DOHH2 (cell line): Measurements from ENCODE around the gene HJV.

Experiments
- H3F3A ChIP-seq: fragments of 200-600 bp; sonication (generic), shearing (Covaris generic); 2 replicates; pipeline ENCODE4 v1.6.0; 2016; ENCODE audit warnings: antibody characterized with exemption, mild to moderate bottlenecking; ENCODE audit not compliant: control insufficient read depth, insufficient read depth
- H3K27ac ChIP-seq: fragments of 200-600 bp; sonication (generic); 2 replicates; pipeline ENCODE4 v1.5.1; 2014; ENCODE audit warnings: low read depth, mild to moderate bottlenecking, low read length, moderate library complexity
- H3K27me3 ChIP-seq: fragments of 200-600 bp; sonication (generic); 2 replicates; pipeline ENCODE4 v1.6.1; 2014; ENCODE audit warnings: mild to moderate bottlenecking, low read length, mixed read lengths; ENCODE audit not compliant: control insufficient read depth
- H3K36me3 ChIP-seq: fragments of 200-600 bp; sonication (generic); 2 replicates; pipeline ENCODE4 v1.6.1; 2014; ENCODE audit warnings: mild to moderate bottlenecking, low read length, moderate library complexity, mixed read lengths; ENCODE audit not compliant: control insufficient read depth
- H3K4me1 ChIP-seq: fragments of 200-600 bp; sonication (generic); 2 replicates; pipeline ENCODE4 v1.6.1; 2014; ENCODE audit warnings: mild to moderate bottlenecking, low read length, mixed read lengths; ENCODE audit not compliant: control insufficient read depth
- H3K4me2 ChIP-seq: fragments of 200-600 bp; sonication (generic); 2 replicates; pipeline ENCODE4 v1.6.0; 2014; ENCODE audit warnings: mild to moderate bottlenecking, low read length, moderate library complexity
- H3K4me3 ChIP-seq: fragments of 200-600 bp; sonication (generic); 2 replicates; pipeline ENCODE4 v1.5.1; 2014; ENCODE audit warnings: mild to moderate bottlenecking, low read length, mixed read lengths
- H3K79me2 ChIP-seq: fragments of 200-600 bp; sonication (generic); 2 replicates; pipeline ENCODE4 v1.6.1; 2014; ENCODE audit warnings: mild to moderate bottlenecking, low read length, mixed read lengths; ENCODE audit not compliant: control insufficient read depth
- H3K9me2 ChIP-seq: fragments of 200-600 bp; sonication (generic); replicated peaks from 2 replicates; pipeline ENCODE4 v1.6.1; 2014; ENCODE audit warnings: mild to moderate bottlenecking, low read length, mixed read lengths; ENCODE audit not compliant: control insufficient read depth
- H3K9me3 ChIP-seq: fragments of 200-600 bp; sonication (generic); 2 replicates; pipeline ENCODE4 v1.6.1; 2014; ENCODE audit warnings: antibody characterized with exemption, low read length, mixed read lengths; ENCODE audit not compliant: control insufficient read depth, insufficient read depth
- H4K20me1 ChIP-seq: fragments of 200-600 bp; sonication (generic); 2 replicates; pipeline ENCODE4 v1.6.0; 2014; ENCODE audit warnings: low read depth, mild to moderate bottlenecking, antibody characterized with exemption, low read length, moderate library complexity; ENCODE audit not compliant: control insufficient read depth, insufficient read depth
- CTCF ChIP-seq: fragments of 200-600 bp; sonication (generic); IDR thresholded peaks from one replicate; pipeline ENCODE4 v1.5.1; 2014; ENCODE audit warnings: antibody characterized with exemption, mild to moderate bottlenecking, low read depth, low read length; ENCODE audit not compliant: poor library complexity, severe bottlenecking
- EZH2phosphoT487 ChIP-seq: fragments of 200-600 bp; sonication (generic); IDR thresholded peaks from 2 replicates; pipeline ENCODE4 v1.6.1; 2017; ENCODE audit warnings: borderline replicate concordance, mild to moderate bottlenecking, antibody characterized with exemption, low read length, moderate library complexity, mixed read lengths

HJV gene

GRCh38 chr1:146012703-146013558 is 8.6 kb downstream of the HJV start:
- Histone ChIP-seq H3K36me3 (no peaks in the 10 kb centered on the region), H3K79me2 (no peaks in the 10 kb centered on the region), H4K20me1 (no peaks in the 10 kb centered on the region), H3K27me3 (peaks cover 32% of the 10 kb centered on the region), H3F3A (no peaks in the 10 kb centered on the region; the same call in 1 of the 2 replicates), H3K4me2 (no peak overlapping the region), H3K27ac (no peak overlapping the region), H3K9me3 (no peaks in the 10 kb centered on the region), H3K4me3 (no peak overlapping the region), H3K4me1 (peaks cover 3% of the 10 kb centered on the region; the same call in 1 of the 2 replicates), H3K9me2 (no peaks in the 10 kb centered on the region)
- no peak for TF ChIP-seq EZH2phosphoT487
- peak; percentile 75 for TF ChIP-seq CTCF

GRCh38 chr1:146010126-146010738 is 11.3 kb downstream of the HJV start:
- Histone ChIP-seq H3K4me3 (no peak overlapping the region), H3K4me1 (peaks cover 12% of the 10 kb centered on the region), H3K27ac (no peak overlapping the region), H4K20me1 (no peaks in the 10 kb centered on the region), H3K9me3 (no peaks in the 10 kb centered on the region), H3K36me3 (no peaks in the 10 kb centered on the region), H3K27me3 (peaks cover 9% of the 10 kb centered on the region; the same call in 1 of the 2 replicates), H3K4me2 (no peak overlapping the region), H3K79me2 (no peaks in the 10 kb centered on the region), H3K9me2 (no peaks in the 10 kb centered on the region), H3F3A (no peaks in the 10 kb centered on the region; the same call in 1 of the 2 replicates)
- TF ChIP-seq EZH2phosphoT487 (no peak), CTCF (no peak)

- Histone ChIP-seq H3K36me3 (no peaks in the 10 kb centered on the region), H3K4me2 (peak overlapping the region; percentile 58), H3K9me3 (no peaks in the 10 kb centered on the region), H3K79me2 (no peaks in the 10 kb centered on the region), H4K20me1 (no peaks in the 10 kb centered on the region), H3K4me3 (no peak overlapping the region), H3K27ac (no peak overlapping the region), H3K9me2 (no peaks in the 10 kb centered on the region), H3K27me3 (no peaks in the 10 kb centered on the region), H3K4me1 (peaks cover 10% of the 10 kb centered on the region), H3F3A (no peaks in the 10 kb centered on the region; the same call in 1 of the 2 replicates)
- no peak for TF ChIP-seq EZH2phosphoT487
- no peak for TF ChIP-seq CTCF
Observed at GRCh38 chr1:146007489-146008133, 13.9 kb downstream of the HJV start.
